HCT116 (cell line): ENCODE measurements around the gene COG2.

ENCODE experiments used
- CBX3 ChIP-seq: IDR thresholded peaks from 2 replicates; pipeline ENCODE4 v1.6.1; 2012; ENCODE audit warnings: low read depth
- ELF1 ChIP-seq: IDR thresholded peaks from 2 replicates; pipeline ENCODE4 v1.6.1; 2012; ENCODE audit warnings: low read depth, borderline replicate concordance
- EZH2 ChIP-seq: fragments of 200-600 bp; sonication (generic); IDR thresholded peaks from 2 replicates; pipeline ENCODE4 v1.6.1; 2017; ENCODE audit warnings: antibody characterized with exemption, mixed run types
- FOSL1 ChIP-seq: IDR thresholded peaks from 2 replicates; pipeline ENCODE4 v1.6.1; 2012; ENCODE audit warnings: low read depth
- JUND ChIP-seq: IDR thresholded peaks from 2 replicates; pipeline ENCODE4 v1.6.1; 2012
- POLR2A ChIP-seq: IDR thresholded peaks from 2 replicates; pipeline ENCODE4 v1.7.0; 2011; ENCODE audit warnings: borderline replicate concordance; ENCODE audit not compliant: insufficient read depth, insufficient read length; ENCODE audit errors: extremely low read depth
- SP1 ChIP-seq: IDR thresholded peaks from 2 replicates; pipeline ENCODE4 v1.6.1; 2012; ENCODE audit warnings: low read depth
- YY1 ChIP-seq: IDR thresholded peaks from 2 replicates; pipeline ENCODE4 v1.6.1; 2011; ENCODE audit warnings: low read length, low read depth, moderate library complexity, mild to moderate bottlenecking; ENCODE audit not compliant: insufficient replicate concordance; ENCODE audit errors: extremely low read depth
- ZNF274 ChIP-seq: fragments of 200-500 bp; sonication (Bioruptor generic); IDR thresholded peaks from 2 replicates; pipeline ENCODE4 v1.6.1; 2014; ENCODE audit warnings: mild to moderate bottlenecking, low read depth, low read length, inconsistent platforms
- TF ChIP-seq, protein P1 (sequence below), 3 experiments: fragments of 200-600 bp in 1 of 3; sonication (generic) in 1 of 3; IDR thresholded peaks in 2 of 3; conservative IDR thresholded peaks in 1 of 3; 2 replicates each; pipeline ENCODE4 v1.5.1; 2012 to 2017; ENCODE audit warnings: low read depth in 2 of 3, low read length in 2 of 3, antibody characterized with exemption in 1 of 3, borderline replicate concordance in 1 of 3, control low read depth in 1 of 3, mild to moderate bottlenecking in 1 of 3, mixed read lengths in 1 of 3, mixed run types in 1 of 3, moderate library complexity in 1 of 3; ENCODE audit not compliant: insufficient read depth in 1 of 3
- TF ChIP-seq, protein P2 (sequence below): IDR thresholded peaks from 2 replicates; pipeline ENCODE4 v1.6.1; 2012
- TF ChIP-seq, protein P3 (sequence below): IDR thresholded peaks from 2 replicates; pipeline ENCODE4 v1.6.1; 2011; ENCODE audit warnings: mild to moderate bottlenecking, low read length, moderate library complexity; ENCODE audit not compliant: insufficient replicate concordance; ENCODE audit errors: extremely low read depth
- TF ChIP-seq, protein P4 (sequence below): IDR thresholded peaks from 2 replicates; pipeline ENCODE4 v1.6.1; 2012; ENCODE audit warnings: low read depth

DNA sequence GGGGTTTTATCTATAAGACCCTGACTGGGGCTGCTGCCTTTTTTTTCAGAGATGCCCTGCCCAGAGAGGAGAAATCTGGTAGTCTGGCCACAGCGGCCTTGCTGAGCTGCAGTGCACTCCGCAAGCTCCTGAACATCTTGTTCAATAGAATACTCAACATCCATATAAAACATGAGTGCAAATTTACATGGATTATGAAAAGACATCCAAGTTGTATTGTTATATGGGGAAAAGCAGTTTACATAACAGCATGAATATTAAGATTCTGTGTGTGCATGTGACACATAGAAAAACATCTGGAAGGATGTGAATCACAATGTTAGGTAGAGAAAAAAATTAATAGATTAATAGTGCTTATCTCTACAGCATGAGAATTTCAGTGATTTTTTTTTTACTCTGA lies 16.4 kb downstream of the COG2 start:
- no peak for TF ChIP-seq ZNF274
- TF ChIP-seq, protein P1, sequence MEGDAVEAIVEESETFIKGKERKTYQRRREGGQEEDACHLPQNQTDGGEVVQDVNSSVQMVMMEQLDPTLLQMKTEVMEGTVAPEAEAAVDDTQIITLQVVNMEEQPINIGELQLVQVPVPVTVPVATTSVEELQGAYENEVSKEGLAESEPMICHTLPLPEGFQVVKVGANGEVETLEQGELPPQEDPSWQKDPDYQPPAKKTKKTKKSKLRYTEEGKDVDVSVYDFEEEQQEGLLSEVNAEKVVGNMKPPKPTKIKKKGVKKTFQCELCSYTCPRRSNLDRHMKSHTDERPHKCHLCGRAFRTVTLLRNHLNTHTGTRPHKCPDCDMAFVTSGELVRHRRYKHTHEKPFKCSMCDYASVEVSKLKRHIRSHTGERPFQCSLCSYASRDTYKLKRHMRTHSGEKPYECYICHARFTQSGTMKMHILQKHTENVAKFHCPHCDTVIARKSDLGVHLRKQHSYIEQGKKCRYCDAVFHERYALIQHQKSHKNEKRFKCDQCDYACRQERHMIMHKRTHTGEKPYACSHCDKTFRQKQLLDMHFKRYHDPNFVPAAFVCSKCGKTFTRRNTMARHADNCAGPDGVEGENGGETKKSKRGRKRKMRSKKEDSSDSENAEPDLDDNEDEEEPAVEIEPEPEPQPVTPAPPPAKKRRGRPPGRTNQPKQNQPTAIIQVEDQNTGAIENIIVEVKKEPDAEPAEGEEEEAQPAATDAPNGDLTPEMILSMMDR (IDR thresholded peaks at IDR 0.05 in 2 of 3, conservative IDR thresholded peaks at IDR 0.05 in 1 of 3; ENCODE audit: borderline replicate concordance in 1 of 3, insufficient read depth in 1 of 3, low read depth in 2 of 3, low read length in 2 of 3) = no peak
- no peak for TF ChIP-seq YY1
- TF ChIP-seq SP1 = no peak
- TF ChIP-seq, protein P2, sequence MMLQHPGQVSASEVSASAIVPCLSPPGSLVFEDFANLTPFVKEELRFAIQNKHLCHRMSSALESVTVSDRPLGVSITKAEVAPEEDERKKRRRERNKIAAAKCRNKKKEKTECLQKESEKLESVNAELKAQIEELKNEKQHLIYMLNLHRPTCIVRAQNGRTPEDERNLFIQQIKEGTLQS = no peak
- no peak for TF ChIP-seq POLR2A
- TF ChIP-seq ELF1 = no peak
- TF ChIP-seq FOSL1 = no peak
- no peak for TF ChIP-seq EZH2
- TF ChIP-seq, protein P3, sequence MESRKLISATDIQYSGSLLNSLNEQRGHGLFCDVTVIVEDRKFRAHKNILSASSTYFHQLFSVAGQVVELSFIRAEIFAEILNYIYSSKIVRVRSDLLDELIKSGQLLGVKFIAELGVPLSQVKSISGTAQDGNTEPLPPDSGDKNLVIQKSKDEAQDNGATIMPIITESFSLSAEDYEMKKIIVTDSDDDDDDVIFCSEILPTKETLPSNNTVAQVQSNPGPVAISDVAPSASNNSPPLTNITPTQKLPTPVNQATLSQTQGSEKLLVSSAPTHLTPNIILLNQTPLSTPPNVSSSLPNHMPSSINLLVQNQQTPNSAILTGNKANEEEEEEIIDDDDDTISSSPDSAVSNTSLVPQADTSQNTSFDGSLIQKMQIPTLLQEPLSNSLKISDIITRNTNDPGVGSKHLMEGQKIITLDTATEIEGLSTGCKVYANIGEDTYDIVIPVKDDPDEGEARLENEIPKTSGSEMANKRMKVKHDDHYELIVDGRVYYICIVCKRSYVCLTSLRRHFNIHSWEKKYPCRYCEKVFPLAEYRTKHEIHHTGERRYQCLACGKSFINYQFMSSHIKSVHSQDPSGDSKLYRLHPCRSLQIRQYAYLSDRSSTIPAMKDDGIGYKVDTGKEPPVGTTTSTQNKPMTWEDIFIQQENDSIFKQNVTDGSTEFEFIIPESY = no peak
- TF ChIP-seq JUND = no peak
- TF ChIP-seq, protein P4, sequence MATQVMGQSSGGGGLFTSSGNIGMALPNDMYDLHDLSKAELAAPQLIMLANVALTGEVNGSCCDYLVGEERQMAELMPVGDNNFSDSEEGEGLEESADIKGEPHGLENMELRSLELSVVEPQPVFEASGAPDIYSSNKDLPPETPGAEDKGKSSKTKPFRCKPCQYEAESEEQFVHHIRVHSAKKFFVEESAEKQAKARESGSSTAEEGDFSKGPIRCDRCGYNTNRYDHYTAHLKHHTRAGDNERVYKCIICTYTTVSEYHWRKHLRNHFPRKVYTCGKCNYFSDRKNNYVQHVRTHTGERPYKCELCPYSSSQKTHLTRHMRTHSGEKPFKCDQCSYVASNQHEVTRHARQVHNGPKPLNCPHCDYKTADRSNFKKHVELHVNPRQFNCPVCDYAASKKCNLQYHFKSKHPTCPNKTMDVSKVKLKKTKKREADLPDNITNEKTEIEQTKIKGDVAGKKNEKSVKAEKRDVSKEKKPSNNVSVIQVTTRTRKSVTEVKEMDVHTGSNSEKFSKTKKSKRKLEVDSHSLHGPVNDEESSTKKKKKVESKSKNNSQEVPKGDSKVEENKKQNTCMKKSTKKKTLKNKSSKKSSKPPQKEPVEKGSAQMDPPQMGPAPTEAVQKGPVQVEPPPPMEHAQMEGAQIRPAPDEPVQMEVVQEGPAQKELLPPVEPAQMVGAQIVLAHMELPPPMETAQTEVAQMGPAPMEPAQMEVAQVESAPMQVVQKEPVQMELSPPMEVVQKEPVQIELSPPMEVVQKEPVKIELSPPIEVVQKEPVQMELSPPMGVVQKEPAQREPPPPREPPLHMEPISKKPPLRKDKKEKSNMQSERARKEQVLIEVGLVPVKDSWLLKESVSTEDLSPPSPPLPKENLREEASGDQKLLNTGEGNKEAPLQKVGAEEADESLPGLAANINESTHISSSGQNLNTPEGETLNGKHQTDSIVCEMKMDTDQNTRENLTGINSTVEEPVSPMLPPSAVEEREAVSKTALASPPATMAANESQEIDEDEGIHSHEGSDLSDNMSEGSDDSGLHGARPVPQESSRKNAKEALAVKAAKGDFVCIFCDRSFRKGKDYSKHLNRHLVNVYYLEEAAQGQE = no peak
- TF ChIP-seq CBX3 = no peak
